K562 (cell line): Measurements from ENCODE around the gene SGMS1. TPM values are rescaled to one million over a fixed set of nuclear protein-coding genes. Genes with fewer than 3 reads are reported as not detected.

Experiments used
- BCOR ChIP-seq: fragments of 450-650 bp; IDR thresholded peaks from 2 replicates; pipeline ENCODE4 v1.6.1; 2016
- COPS2 ChIP-seq: fragments of 450-650 bp; conservative IDR thresholded peaks from 2 replicates; pipeline ENCODE4 v1.6.1; 2016; ENCODE audit warnings: mild to moderate bottlenecking, moderate library complexity
- JUN ChIP-seq, 2 experiments: sonication (generic) in 1 of 2; formaldehyde crosslinking in 1 of 2; IDR thresholded peaks; 2 replicates each; pipeline versions ENCODE4 v1.6.1 to v1.8.0; 2012 to 2022; ENCODE audit warnings: borderline replicate concordance in 2 of 2, mild to moderate bottlenecking in 2 of 2, improper control_type of control experiment in 1 of 2, low read depth in 1 of 2, low read length in 1 of 2, missing genetic modification reagents in 1 of 2
- KDM2B ChIP-seq: fragments of 250-450 bp; sonication (Bioruptor Pico); IDR thresholded peaks from 2 replicates; pipeline ENCODE4 v1.8.0; 2021; ENCODE audit warnings: mild to moderate bottlenecking, moderate library complexity
- RHOXF2B ChIP-seq: fragments of 250-450 bp; sonication (Bioruptor Pico); conservative IDR thresholded peaks from 2 replicates; pipeline ENCODE4 v1.5.1; 2021
- SLC30A9 ChIP-seq: fragments of 250-450 bp; sonication (Bioruptor Pico); IDR thresholded peaks from 2 replicates; pipeline ENCODE4 v1.8.0; 2022; ENCODE audit warnings: mild to moderate bottlenecking, moderate library complexity
- SOX6 ChIP-seq: fragments of 450-650 bp; IDR thresholded peaks from 2 replicates; pipeline ENCODE4 v1.6.1; 2014; ENCODE audit warnings: mild to moderate bottlenecking
- TGIF2 ChIP-seq: sonication (generic); formaldehyde crosslinking; IDR thresholded peaks from 2 replicates; pipeline ENCODE4 v1.8.1; 2022; ENCODE audit warnings: mild to moderate bottlenecking, missing genetic modification reagents, moderate library complexity
- YY1 ChIP-seq, 3 experiments: IDR thresholded peaks; 2 replicates each; pipeline ENCODE4 v1.6.1; 2011; ENCODE audit warnings: low read length in 2 of 3, mild to moderate bottlenecking in 2 of 3, moderate library complexity in 2 of 3, borderline replicate concordance in 1 of 3, control low read depth in 1 of 3, low read depth in 1 of 3; ENCODE audit not compliant: insufficient read depth in 3 of 3, insufficient replicate concordance in 2 of 3, control insufficient read depth in 1 of 3, insufficient read length in 1 of 3; ENCODE audit errors: extremely low read depth in 1 of 3
- ZKSCAN8 ChIP-seq: fragments of 200-800 bp; sonication (Bioruptor generic); IDR thresholded peaks from 2 replicates; pipeline ENCODE4 v1.6.1; 2016; ENCODE audit warnings: missing genetic modification characterization, missing compliant biosample characterization
- ZMIZ1 ChIP-seq, 2 experiments: fragments of 150-350 bp in 1 of 2; IDR thresholded peaks; 2 replicates each; pipeline ENCODE4 v1.6.1; 2012 to 2016; ENCODE audit warnings: low read depth in 2 of 2, low read length in 2 of 2, mild to moderate bottlenecking in 1 of 2, moderate library complexity in 1 of 2
- ZNF24 ChIP-seq: fragments of 450-650 bp; IDR thresholded peaks from 2 replicates; pipeline ENCODE4 v1.6.1; 2016
- ZNF707 ChIP-seq: fragments of 250-450 bp; sonication (Bioruptor Pico); conservative IDR thresholded peaks from 2 replicates; pipeline ENCODE4 v1.8.0; 2022; ENCODE audit warnings: inconsistent platforms, mild to moderate bottlenecking, moderate library complexity
- polyA plus RNA-seq, 8 experiments: library from polyadenylated mRNA; depleted of rRNA in 4 of 8; stranded (reverse) in 5 of 8; unstranded in 3 of 8; fragments of >200 nt; fragmentation: Nextera tagmentation in 2 of 8; fragmentation: Illumina TruSeq in 1 of 8; extraction: Ambion mirVana in 2 of 8; extraction: Trizol in 1 of 8; gene quantifications; 2 replicates each; pipeline versions ENCODE4 v1.2.1 to v1.2.3, GENCODE V29; 2011 to 2014; ENCODE audit warnings: inconsistent platforms in 1 of 8, missing spikeins in 1 of 8
- total RNA-seq, 7 experiments: library from RNA; depleted of rRNA in 6 of 7; stranded (reverse); fragments of >200 nt in 6 of 7; fragmentation: Illumina TruSeq in 2 of 7; extraction: Trizol in 2 of 7; gene quantifications; 2 replicates each; pipeline versions ENCODE4 v1.2.1 to v1.2.3, GENCODE V29; 2011 to 2021; ENCODE audit warnings: low replicate concordance in 1 of 7
- TF ChIP-seq, protein P1 (sequence below): fragments of 450-650 bp; formaldehyde crosslinking; IDR thresholded peaks from 2 replicates; pipeline ENCODE4 v1.4.0; 2020; ENCODE audit warnings: mild to moderate bottlenecking, moderate library complexity
- TF ChIP-seq, protein P2 (sequence below): fragments of 250-450 bp; sonication (Bioruptor Pico); IDR thresholded peaks from 2 replicates; pipeline ENCODE4 v1.5.0; 2021
- TF ChIP-seq, protein P3 (sequence below): fragments of 150-350 bp; IDR thresholded peaks from 2 replicates; pipeline ENCODE4 v1.6.1; 2014; ENCODE audit warnings: low read depth, mild to moderate bottlenecking, low read length, borderline replicate concordance

The SGMS1 gene
- total and polyA plus RNA-seq, 9 of the 15 experiments (the other 6 are each of a cell fraction or from before 2014, with no cell fraction given) = 22.6 to 232 (median 82.2) TPM

- TF ChIP-seq, protein P1, sequence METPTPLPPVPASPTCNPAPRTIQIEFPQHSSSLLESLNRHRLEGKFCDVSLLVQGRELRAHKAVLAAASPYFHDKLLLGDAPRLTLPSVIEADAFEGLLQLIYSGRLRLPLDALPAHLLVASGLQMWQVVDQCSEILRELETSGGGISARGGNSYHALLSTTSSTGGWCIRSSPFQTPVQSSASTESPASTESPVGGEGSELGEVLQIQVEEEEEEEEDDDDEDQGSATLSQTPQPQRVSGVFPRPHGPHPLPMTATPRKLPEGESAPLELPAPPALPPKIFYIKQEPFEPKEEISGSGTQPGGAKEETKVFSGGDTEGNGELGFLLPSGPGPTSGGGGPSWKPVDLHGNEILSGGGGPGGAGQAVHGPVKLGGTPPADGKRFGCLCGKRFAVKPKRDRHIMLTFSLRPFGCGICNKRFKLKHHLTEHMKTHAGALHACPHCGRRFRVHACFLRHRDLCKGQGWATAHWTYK (CRISPR knock-in tag) = no peak
- TF ChIP-seq ZNF24 (0 out of 2 replicates have a peak, but pooled peaks have one; percentile 34), SLC30A9 (CRISPR knock-in tag) (no peak), ZKSCAN8 (CRISPR knock-in tag) (no peak), TGIF2 (CRISPR knock-in tag) (no peak), YY1 (IDR thresholded peaks at IDR 0.05; ENCODE audit: borderline replicate concordance in 1 of 3, control insufficient read depth in 1 of 3, extremely low read depth in 1 of 3, insufficient read depth in 3 of 3, insufficient read length in 1 of 3, insufficient replicate concordance in 2 of 3, low read depth in 1 of 3, low read length in 2 of 3) (peak in 1 of 3 experiments; percentile 27), RHOXF2B (CRISPR knock-in tag) (no peak), SOX6 (peak; percentile 46; the same call in 1 of the 2 replicates), ZMIZ1 (IDR thresholded peaks at IDR 0.05; ENCODE audit: low read depth in 2 of 2, low read length in 2 of 2) (no peak), ZNF707 (CRISPR knock-in tag) (no peak), COPS2 (no peak), KDM2B (CRISPR knock-in tag) (no peak), JUN (IDR thresholded peaks at IDR 0.05; ENCODE audit: borderline replicate concordance, low read depth, low read length) (no peak), JUN (CRISPR knock-in tag; IDR thresholded peaks at IDR 0.05; ENCODE audit: borderline replicate concordance) (no peak), BCOR (no peak)
- TF ChIP-seq, protein P2, sequence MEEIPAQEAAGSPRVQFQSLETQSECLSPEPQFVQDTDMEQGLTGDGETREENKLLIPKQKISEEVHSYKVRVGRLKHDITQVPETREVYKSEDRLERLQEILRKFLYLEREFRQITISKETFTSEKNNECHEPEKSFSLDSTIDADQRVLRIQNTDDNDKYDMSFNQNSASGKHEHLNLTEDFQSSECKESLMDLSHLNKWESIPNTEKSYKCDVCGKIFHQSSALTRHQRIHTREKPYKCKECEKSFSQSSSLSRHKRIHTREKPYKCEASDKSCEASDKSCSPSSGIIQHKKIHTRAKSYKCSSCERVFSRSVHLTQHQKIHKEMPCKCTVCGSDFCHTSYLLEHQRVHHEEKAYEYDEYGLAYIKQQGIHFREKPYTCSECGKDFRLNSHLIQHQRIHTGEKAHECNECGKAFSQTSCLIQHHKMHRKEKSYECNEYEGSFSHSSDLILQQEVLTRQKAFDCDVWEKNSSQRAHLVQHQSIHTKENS (CRISPR knock-in tag) = no peak
- TF ChIP-seq, protein P3, sequence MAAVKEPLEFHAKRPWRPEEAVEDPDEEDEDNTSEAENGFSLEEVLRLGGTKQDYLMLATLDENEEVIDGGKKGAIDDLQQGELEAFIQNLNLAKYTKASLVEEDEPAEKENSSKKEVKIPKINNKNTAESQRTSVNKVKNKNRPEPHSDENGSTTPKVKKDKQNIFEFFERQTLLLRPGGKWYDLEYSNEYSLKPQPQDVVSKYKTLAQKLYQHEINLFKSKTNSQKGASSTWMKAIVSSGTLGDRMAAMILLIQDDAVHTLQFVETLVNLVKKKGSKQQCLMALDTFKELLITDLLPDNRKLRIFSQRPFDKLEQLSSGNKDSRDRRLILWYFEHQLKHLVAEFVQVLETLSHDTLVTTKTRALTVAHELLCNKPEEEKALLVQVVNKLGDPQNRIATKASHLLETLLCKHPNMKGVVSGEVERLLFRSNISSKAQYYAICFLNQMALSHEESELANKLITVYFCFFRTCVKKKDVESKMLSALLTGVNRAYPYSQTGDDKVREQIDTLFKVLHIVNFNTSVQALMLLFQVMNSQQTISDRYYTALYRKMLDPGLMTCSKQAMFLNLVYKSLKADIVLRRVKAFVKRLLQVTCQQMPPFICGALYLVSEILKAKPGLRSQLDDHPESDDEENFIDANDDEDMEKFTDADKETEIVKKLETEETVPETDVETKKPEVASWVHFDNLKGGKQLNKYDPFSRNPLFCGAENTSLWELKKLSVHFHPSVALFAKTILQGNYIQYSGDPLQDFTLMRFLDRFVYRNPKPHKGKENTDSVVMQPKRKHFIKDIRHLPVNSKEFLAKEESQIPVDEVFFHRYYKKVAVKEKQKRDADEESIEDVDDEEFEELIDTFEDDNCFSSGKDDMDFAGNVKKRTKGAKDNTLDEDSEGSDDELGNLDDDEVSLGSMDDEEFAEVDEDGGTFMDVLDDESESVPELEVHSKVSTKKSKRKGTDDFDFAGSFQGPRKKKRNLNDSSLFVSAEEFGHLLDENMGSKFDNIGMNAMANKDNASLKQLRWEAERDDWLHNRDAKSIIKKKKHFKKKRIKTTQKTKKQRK = no peak
Measured at GRCh38 chr10:50636618-50637579, 13.1 kb upstream of the SGMS1 start (continued).
